Endometrium (tissue), 2 donors: ENCODE measurements around the gene RASIP1.

Experiments used
- FAIRE-seq: peaks from 2 replicates; lab custom pipeline; 2012; peaks lifted over from hg19 to GRCh38; lab: Jason Lieb, UNC
- donor health status: control.
- donor health status: control.

The RASIP1 gene

DNA sequence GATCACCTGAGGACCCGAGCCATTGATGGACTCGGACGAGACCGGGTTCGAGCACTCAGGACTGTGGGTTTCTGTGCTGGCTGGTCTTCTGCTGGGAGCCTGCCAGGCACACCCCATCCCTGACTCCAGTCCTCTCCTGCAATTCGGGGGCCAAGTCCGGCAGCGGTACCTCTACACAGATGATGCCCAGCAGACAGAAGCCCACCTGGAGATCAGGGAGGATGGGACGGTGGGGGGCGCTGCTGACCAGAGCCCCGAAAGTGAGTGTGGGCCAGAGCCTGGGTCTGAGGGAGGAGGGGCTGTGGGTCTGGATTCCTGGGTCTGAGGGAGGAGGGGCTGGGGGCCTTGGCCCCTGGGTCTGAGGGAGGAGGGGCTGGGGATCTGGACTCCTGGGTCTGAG, 15.8 kb upstream of the RASIP1 start:
- no peak for FAIRE-seq

DNA sequence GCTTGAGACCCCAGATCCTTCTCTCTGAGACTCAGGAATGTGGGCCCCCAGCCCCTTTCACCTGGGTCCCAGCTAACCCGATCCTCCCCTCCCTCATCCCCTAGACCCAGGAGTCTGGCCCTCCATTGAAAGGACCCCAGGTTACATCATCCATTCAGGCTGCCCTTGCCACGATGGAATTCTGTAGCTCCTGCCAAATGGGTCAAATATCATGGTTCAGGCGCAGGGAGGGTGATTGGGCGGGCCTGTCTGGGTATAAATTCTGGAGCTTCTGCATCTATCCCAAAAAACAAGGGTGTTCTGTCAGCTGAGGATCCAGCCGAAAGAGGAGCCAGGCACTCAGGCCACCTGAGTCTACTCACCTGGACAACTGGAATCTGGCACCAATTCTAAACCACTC, 15.4 kb upstream of the RASIP1 start:
- no peak for FAIRE-seq

DNA sequence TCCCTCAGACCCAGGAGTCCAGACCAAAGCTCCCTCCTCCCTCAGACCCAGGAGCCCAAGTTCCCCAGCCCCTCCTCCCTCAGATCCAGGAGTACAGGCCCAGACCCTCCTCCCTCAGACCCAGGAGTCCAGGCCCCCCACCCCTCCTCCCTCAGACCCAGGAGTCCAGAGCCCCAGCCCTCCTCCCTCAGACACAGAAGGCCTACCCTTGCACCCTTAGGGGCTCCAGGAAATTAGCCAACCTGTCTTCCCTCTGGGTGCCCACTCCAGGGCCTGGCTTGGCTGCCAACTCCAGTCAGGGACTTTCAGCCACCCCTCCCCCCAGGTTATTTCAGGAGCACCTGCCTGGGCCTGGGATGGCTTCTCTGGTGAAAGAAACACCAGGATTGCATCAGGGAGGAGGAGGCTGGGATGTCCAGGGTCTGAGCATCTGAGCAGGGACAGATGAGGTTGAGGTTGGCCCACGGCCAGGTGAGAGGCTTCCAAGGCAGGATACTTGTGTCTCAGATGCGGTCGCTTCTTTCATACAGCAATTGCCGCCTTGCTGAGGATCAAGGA, 14.8 kb upstream of the RASIP1 start, which contains the start of gene FGF21:
TSS of gene FGF21 (plus strand) at position 441 of the 558 bp plus-strand sequence. CDS start 713 bp downstream, outside the sequence.
- FAIRE-seq, result no peak

DNA sequence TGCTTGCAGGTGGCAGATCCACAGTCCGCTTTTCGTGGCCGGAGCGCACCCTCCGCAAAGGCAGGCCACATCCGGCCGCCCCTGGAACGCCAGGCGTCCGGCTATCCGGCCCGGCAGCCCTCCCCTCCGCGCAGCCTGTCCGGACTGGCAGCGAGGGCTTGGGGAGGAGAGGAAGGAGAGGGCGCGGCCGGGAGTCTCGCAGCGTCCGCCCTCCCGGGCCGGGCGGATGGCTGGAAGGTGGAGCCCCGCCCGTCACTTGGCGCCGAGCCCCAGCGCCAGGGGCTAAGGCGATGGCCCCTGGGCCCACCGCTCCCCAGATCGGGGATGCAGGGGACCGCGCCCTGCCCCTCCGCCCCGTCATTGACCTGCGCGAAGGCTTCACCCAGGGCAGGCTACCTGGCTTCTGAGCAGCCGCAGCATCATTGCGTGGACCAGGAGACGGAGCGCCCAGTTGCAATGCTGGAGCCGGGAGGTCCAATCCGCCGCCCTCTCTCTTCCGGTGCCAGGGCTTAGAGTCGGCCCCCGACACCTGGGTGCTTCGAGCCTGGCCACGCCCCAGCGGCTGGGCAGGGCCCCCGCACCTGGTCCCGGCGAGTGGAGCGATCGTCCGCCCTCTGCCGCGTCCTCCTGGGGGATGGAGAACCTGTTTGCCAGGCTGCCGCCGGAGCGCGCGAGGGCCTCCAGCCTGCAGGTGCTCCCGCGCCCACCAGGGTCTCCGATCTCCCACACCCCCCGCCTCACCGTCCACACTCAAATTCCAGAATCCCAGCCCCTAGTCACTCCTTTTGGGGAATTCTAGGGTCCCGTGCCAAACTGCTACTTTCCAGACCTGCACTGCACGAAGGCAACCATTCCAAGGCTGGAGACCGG, 12.3 kb upstream of the RASIP1 start, which contains the start of gene FUT1:
TSS of gene FUT1 (minus strand) at position 146 of the 870 bp plus-strand sequence. CDS start 1,360 bp downstream, outside the sequence.
- FAIRE-seq, result no peak

DNA sequence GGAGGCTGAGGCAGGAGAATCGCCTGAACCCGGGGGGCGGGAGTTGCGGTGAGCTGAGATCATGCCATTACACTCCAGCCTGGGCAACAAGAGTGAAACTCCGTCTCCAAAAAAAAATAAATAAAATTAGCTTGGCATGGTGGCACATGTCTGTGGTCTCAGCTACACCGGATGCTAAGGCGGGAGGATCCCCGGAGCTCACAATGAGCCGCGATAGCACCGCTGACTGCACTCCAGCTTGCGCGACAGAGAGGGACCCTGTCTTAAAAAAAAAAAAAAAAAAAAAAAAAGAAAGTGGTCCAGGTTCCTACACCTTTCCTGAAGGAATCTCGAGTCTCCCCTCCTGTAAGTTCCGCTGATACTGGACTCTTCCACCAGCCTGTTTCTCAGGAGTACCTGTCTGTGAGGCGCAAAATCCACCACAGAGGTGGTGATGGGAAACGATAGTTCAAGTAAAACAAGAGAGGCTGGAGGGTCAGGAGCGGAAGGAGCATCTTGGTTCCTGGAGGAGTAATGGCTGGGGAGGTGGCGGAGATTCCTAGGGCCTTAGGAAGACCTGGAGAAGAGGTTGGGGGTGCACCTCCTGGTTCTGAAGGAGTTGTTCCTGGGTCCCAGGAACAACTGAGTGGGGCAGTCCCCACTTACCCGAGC, 11.6 kb upstream of the RASIP1 start:
- no peak for FAIRE-seq

DNA sequence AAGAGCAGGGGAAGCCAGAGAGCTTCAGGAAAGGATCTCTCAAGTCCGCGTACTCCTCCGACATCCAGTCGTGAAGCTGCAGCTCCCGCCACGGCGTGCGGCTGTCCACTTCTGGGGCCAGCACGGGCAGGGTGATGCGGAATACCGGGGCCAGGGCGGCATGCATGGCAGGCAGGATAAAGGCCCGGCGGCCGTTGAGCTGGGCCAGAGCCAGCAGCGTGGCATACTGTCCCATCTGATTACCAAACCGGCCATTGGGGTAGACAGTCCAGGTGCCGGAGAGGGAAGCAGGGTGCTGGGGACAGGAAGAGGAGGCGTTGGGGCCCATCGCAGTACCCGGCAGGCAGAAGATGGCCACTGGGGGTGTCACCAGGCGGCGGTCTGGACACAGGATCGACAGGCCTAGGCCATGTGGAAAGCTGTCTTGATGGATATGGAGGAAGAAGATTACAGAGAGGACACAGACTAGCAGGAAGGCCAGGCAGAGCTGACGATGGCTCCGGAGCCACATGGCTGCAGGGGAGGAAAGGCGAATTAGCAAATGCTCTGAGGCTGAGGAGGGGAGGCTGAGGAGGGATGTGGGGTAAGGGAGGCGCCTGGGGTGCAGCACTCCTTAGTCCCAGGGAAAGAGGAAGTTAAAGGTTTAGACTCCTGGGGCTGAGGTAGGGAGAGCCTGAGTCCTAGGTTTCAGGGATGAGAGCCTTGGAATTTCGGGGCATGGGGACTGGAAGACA, 10.5 kb upstream of the RASIP1 start:
- FAIRE-seq, result no peak

DNA sequence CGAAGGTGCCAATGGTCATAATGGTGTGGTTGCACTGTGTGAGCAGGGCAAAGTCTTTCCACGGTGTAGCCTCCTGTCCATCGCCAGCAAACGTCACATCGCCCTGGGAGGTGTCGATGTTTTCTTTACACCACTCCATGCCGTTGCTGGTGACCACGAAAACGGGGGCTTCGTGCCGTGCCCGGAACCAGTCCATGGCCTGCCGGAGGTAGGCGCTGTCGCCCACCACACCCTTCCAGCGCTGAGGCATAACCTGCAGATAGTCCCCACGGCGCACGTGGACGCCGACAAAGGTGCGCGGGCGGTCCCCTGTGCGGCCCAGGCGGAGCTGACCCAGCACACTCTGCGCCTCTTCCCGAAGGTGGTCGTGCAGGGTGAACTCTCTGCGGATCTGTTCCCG, 9.9 kb upstream of the RASIP1 start:
- FAIRE-seq, result no peak

DNA sequence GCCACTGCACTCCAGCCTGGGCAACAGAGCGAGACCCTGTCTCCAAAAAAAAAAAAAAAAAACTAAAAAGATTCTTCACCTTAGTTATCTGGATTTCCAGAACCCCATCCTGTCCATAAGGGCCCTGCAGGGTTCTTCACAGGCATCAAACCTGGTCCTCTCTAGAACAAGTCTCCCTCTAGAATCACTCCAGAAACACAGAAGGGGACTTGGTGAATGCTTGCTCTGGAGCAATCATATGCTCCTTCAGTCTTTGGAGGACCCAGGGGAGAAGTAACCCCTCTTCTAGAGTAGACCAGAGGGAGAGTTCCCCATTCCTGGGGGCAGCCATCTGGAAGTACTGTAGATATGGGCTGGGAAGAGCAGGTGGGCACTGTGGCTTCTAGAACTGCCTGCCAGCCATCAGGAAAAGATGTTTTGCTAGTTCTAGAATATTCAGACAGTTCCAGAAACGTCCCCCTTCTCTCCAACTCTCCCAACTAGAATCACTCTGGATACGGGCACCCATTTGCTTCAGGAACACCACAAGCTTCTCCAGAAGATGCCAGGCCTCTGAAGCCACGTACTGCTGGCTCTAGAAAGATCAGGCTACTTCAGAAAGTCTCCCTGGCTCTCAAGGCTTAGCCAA, 9.3 kb upstream of the RASIP1 start:
- no peak for FAIRE-seq

DNA sequence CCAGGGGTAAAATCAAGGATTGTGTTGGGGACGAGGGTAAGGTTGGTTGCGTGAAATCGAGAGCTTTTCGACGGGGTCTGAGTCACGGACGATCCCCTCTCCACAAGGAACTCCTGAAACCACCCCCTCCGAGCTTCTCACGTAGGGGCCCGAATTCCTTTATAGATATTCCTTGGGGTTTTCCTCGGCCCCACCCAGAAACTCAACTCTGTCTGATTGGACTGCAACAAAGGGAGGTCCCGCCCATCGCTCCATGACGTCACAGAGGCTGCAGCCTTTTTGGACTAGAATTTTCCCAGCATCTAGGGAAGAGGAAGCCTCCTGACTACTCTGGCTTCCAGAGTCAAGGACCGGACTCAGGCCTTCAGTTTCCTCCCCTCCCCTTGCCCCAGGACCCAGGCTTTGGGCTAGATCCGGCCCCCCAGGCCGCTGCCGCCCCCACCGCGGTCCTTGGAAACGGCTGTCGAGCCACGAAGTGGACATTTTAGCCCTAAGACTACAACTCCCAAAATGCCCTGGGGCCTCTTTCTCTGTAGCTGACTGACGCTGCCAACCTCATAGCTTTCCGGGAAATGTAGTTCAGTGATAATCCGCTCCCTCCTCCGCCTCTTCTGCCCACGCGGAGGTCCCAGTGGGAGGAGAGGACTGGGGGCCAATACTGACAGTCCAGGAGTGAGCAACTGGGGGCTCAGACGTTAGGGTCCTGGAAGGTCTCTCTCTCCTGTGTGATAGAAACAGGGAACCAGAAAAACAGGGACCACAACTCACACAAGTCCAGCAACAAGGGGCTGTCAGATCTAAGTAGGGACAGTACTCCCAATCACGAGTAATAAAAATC, 6.5 kb upstream of the RASIP1 start, which contains the start of gene IZUMO1:
TSS of gene IZUMO1 (minus strand) at position 172 of the 838 bp plus-strand sequence. CDS start 1,050 bp downstream, outside the sequence.
- FAIRE-seq, result no peak

DNA sequence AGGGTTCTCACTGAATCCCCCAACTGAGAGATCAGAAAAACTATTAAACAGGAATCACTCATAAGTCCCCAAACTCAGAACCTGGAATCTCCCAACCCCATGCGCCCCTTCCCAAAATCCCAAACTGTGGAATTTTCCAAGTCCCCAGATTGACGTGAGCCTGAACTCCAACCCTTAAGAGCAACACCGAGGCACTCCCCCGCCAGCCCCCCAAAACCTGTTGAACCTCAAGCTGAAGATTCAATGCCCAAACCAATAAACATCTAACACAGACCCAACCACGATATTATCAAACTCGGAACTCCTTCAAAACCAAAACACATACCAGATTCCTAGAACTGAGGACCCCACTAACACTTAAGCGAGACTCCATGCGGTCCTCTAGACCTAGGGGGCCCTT, 5.7 kb upstream of the RASIP1 start:
- no peak for FAIRE-seq

DNA sequence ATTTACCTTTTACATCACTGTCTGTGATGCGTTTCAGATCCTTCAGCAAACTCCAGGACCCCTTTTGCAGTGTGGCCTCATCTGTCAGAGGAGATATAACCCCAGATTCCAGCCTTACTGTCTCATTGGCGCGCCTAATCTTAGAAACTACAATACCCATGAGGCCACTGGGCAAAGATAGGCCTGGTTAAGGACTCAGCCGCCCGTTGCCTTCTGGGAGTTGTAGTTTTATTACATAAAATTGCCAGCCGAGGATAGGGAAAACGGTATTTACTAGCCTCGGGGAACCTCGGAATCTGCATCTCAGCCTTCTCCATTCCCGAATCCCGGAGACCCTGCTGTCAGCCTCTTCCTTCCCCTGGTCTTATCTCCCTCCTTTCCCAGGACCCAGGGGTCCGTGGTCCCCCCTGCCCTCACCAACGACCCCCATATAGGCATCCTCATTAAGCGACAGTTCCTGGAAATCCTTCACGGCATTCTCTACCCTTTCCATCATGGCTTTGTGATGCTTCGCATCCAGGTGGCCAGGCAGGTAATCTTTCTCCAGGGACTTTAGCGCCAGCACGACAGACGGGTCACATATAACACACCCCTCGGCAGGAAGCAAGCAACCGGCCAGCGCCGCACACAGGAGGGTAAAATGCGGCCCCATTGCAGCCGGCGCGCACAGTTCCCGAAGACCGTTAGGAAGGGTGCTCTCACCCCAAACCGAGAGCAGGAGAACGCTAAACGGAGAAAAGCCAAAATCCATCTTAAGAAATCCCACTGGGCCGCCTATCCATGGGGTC, 5.0 kb upstream of the RASIP1 start:
- FAIRE-seq, result no peak

DNA sequence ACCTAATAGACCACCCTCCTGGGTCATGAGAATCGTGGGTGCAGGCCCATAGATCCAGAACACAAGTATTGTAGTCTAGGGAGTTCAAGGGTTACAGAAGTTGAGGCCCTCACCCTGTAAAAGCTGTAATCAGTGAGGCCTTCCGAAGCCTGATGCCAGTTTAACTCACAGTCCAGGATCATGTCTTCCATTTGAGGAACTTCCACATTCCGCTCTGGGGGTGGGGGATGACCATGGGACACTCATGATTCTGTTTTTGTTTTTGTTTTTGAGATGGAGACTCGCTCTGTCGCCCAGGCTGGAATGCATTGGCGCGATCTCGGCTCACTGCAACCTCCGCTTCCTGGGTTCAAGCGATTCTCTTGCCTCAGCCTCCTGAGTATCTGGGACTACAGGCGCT, 1.7 kb upstream of the RASIP1 start:
- no peak for FAIRE-seq

DNA sequence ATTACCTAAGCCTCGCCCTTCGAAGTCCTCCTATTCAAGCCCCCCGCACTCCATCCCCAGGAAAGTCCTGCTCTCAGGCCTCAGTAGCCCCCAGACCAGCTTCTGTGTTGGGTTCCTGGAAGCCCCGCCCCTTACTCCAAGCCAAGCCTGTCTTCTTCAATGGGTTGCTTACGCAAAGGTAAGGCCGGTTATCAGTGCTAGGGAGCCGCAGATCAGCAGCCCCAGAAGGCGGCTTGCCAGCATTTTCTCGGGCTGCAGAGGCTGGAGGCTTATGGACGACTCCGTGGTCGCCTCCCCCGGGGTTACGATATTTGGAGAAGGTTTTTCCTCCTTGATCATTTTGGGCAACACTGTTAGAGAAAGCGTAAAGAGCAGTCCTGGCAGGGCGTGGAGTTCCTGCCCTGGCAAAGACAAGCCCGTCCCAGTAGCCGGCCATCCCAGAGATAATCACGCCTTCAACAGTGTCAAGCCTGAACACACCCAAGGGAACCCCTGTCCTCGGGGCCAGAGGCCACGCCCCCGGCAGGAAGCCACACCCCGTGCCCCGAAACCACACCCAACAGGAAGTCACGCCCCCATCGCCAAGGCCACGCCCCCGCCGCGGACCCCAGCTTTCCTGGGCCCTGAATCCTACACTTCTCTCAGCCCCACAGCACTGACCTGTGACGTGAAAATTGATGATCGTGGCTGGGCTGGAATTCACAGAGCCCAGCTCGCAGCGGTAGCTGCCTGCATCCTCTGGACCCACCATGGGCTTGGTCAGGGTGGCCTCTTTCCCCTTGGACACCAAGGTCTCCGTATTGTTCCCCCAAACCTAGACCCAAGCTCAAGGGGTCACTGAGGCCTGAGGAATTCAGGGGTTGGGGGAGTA, 954 bp upstream of the RASIP1 start:
- no peak for FAIRE-seq

DNA sequence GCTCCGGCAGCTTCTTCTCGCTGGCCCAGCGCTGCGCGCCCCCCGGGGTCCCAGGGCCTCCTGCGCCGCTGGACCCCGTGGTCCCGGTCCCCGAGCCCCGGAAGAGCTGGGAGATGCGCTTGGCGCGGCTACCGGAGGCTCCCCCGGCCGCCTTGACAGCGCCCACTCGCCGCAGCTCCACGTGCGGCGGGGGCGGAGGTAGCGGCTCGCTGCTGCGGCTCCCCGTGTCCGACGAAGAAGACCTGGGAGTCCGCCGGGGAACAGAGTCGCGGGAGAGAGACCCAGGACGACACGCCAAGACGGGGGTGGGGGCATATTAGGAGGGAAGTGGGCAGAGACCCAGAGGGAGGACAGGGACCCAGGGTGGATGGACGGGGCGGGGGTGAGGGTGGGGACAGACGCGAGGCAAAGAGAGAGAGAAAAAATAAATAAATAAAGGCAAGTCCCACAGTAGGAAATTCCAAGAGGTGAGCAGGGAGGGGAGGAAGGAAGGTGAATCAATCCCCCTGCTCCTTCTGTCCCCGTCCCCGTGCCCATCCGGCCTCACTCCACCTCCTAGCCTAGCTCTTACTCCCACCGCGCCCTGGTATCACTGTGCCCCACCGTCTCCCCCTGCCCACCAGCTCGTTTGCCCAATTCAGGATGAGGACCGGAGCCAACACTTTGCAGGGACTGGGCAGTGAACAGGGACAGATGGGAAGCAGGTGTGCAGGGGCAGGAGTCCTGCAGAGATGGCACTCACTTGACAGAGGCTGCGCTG, 826 bp downstream of the RASIP1 start:
- FAIRE-seq, result no peak

DNA sequence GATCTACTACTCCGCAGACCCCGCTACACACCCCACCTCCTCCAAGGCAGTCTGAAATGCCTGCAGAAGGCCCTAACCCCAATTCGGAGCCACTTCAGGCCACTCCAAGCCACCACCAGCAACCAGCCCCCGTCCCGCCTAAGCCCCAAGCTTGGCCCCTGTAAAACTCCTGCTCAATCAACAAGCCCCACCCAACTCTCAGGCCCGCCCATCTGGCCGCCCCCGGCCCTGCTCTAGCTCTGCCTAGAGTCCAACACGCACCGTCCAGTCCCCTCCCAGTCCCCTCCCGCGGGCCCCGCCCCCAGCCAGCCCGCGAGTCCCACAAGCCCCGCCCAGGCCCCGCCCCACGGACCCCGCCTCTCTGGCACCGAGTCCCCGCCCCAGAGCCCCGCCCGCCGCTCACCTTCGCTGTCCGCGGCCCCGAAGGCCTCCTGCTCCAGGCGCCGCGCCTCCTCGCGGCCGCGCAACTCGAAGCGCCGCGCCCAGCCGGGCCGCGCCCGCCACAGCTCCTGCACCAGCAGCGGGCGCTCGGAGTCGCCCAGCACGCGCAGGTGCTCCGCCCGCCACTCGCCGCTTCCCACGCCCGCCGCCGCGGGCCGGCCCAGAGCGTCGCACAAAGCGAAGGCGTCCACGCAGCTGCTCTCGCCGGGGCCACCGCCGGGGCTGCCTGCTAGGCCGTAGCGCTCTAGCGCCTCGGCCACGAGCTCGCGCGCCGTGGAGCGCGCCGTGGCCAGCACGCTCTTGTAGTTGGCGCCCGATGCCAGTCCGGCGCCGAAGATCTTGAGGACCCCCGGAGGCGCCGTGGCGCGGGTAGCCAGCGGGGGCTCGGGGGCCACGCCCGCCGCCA, 1.6 kb downstream of the RASIP1 start:
- no peak for FAIRE-seq

DNA sequence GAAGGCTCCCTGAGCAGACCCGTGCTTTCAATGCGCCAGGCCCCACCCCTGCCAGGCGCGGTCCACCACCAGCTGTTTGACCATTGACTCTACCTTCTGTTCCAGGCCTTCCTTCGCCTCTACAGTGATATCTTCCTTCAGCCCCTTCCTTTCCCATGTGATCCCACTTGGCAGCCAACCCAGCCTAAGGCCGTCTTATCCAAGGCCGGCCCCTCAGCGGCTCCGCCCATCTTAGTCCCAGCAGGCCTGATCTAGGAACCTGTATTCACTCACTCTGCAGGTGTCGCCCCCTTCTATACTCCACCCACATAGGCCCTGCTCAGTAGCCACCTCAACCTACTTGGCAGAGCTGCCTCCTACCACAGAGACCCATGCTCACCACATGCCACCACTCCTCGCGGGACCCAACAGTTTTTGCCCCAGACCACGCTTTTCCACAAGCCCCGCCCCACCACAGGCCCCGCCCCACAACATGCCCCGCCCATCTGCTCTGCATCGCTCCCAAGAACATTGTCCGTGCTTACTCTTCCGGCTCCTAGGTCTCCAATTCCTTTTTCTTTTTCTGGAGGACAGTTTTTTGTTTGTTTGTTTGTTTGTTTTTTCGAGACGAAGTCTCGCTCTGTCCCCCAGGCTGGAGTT, 2.9 kb downstream of the RASIP1 start:
- no peak for FAIRE-seq
